Naive thymus-derived CD8-positive, alpha-beta T cell (primary cell): Measurements from ENCODE around the gene PDGFB. TPM values are rescaled to one million over a fixed set of nuclear protein-coding genes. Genes with fewer than 3 reads are reported as not detected.

ENCODE experiments used
- ATAC-seq, 2 donors: fragments of 150-1000 bp; cut with Tn5 transposase in 1 of 2; sonication (Bioruptor Pico), chemical (Tn5 transposase) in 1 of 2; 1 replicate in 1 of 2; 2 replicates in 1 of 2; pipeline ENCODE4 v1.10.0; 2021; ENCODE audit warnings: mild to moderate bottlenecking in 2 of 2, moderate library complexity in 2 of 2
- POLR2A ChIA-PET: fragments of 350-600 bp; sonication (Branson Sonifier 250); formaldehyde crosslinking; loops from one replicate; lab custom pipeline; 2021; ENCODE audit warnings: antibody characterized with exemption; lab: Charles Lee
- DNase-seq, 10 donors: peaks; one replicate each; pipeline versions ENCODE4 v3.0.0 to v3.0.0-alpha.2; 2020 to 2022
- H3K27ac Mint-ChIP-seq, 10 donors: one replicate each; pipeline ENCODE4 v1.8.0; 2020 to 2022; ENCODE audit warnings: mild to moderate bottlenecking in 10 of 10, mixed read lengths in 10 of 10, moderate library complexity in 4 of 10, inconsistent platforms in 1 of 10
- H3K27me3 Mint-ChIP-seq, 5 donors: one replicate each; pipeline ENCODE4 v1.8.0; 2021 to 2022; ENCODE audit warnings: mixed read lengths in 5 of 5
- H3K36me3 Mint-ChIP-seq, 3 donors: one replicate each; pipeline ENCODE4 v1.8.0; 2020 to 2022; ENCODE audit warnings: mixed read lengths in 3 of 3, mild to moderate bottlenecking in 2 of 3, inconsistent platforms in 1 of 3
- H3K4me1 Mint-ChIP-seq, 4 donors: one replicate each; pipeline ENCODE4 v1.8.0; 2021 to 2022; ENCODE audit warnings: mixed read lengths in 4 of 4
- H3K4me3 Mint-ChIP-seq, 10 donors: one replicate each; pipeline ENCODE4 v1.8.0; 2020 to 2022; ENCODE audit warnings: mild to moderate bottlenecking in 10 of 10, mixed read lengths in 10 of 10, moderate library complexity in 6 of 10, inconsistent platforms in 1 of 10
- H3K9me3 Mint-ChIP-seq, 9 donors: one replicate each; pipeline ENCODE4 v1.8.0; 2020 to 2022; ENCODE audit warnings: mixed read lengths in 9 of 9, mild to moderate bottlenecking in 3 of 9, inconsistent platforms in 1 of 9, moderate library complexity in 1 of 9
- polyA plus RNA-seq, 3 donors: library from polyadenylated mRNA; unstranded; fragments of 300-500 nt; fragmentation: Illumina TruSeq; gene quantifications; one replicate each; pipeline ENCODE4 v1.2.3, GENCODE V29; 2021
- total RNA-seq, 8 experiments: library from RNA in 2 of 8; stranded (reverse) in 2 of 8; gene quantifications; one replicate each; pipeline ENCODE4 v1.2.3 and lab custom pipeline; 2021 to 2026

The PDGFB gene
- total and polyA plus RNA-seq, 5 experiments from 2014 or later, result 1.0 to 10.1 (median 3.9) TPM

GRCh38 chr22:39257901-39258475, 13.2 kb upstream of the PDGFB start:
- Mint-ChIP-seq H3K4me3 (no peak overlapping the region), H3K4me1 (peaks cover 11 to 16% (median 14%) of the 10 kb centered on the region in 4 donors), H3K27me3 (peaks cover 0 to 22% (median 15%) of the 10 kb centered on the region in 5 donors), H3K36me3 (no peaks in the 10 kb centered on the region), H3K27ac (no peak overlapping the region), H3K9me3 (peaks cover 0 to 20% (median 5%) of the 10 kb centered on the region in 9 donors)
- ATAC-seq, result no peak
- no peak for DNase-seq
- POLR2A ChIA-PET, result no interaction called here

DNA sequence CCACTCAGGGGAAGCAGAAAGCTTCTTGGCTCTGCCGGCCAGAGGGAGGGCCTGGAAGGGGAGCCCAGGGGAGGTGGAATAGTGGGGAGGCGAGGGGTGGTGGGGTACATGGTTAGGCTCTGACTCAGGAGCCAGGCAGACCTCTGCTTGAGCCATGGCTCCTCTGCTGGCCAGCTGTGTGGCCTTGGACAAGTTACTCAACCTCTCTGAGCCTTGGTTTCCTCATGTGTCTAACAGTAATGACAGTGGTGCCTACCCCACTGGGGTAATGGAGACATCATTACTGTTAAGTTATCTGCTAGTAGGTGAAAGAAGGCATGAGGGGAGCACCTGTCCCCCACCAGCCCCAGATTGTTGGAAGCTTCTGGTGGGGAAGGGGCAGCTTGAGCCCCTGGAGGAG, 12.2 kb upstream of the PDGFB start:
- Mint-ChIP-seq H3K27me3 (peaks cover 5 to 32% (median 17%) of the 10 kb centered on the region in 5 donors), H3K9me3 (peaks cover 0 to 16% (median 5%) of the 10 kb centered on the region in 9 donors), H3K4me3 (no peak overlapping the region), H3K36me3 (no peaks in the 10 kb centered on the region), H3K4me1 (peaks cover 12 to 23% (median 19%) of the 10 kb centered on the region in 4 donors), H3K27ac (no peak overlapping the region)
- ATAC-seq, result no peak
- DNase-seq, result no peak
- POLR2A ChIA-PET, result interaction anchor here (0.6 kb wide), 1 partner anchor 214 kb away, joined by 4 read pairs; no protein-coding TSS in a partner anchor

- H3K27me3 Mint-ChIP-seq, result peaks cover 10 to 37% (median 17%) of the 10 kb centered on the region in 5 donors
- DNase-seq, result no peak
- no peak for ATAC-seq
- peaks cover 12 to 23% (median 19%) of the 10 kb centered on the region in 4 donors for H3K4me1 Mint-ChIP-seq
- peaks cover 0 to 8% (median 0%) of the 10 kb centered on the region in 9 donors for H3K9me3 Mint-ChIP-seq
- peak overlapping the region in 2 of 10 donors; percentile 35 to 82 for H3K27ac Mint-ChIP-seq
- POLR2A ChIA-PET, result no interaction called here
- no peak overlapping the region for H3K4me3 Mint-ChIP-seq
- H3K36me3 Mint-ChIP-seq, result no peaks in the 10 kb centered on the region
Measured at GRCh38 chr22:39256186-39256552, 11.4 kb upstream of the PDGFB start.

DNA sequence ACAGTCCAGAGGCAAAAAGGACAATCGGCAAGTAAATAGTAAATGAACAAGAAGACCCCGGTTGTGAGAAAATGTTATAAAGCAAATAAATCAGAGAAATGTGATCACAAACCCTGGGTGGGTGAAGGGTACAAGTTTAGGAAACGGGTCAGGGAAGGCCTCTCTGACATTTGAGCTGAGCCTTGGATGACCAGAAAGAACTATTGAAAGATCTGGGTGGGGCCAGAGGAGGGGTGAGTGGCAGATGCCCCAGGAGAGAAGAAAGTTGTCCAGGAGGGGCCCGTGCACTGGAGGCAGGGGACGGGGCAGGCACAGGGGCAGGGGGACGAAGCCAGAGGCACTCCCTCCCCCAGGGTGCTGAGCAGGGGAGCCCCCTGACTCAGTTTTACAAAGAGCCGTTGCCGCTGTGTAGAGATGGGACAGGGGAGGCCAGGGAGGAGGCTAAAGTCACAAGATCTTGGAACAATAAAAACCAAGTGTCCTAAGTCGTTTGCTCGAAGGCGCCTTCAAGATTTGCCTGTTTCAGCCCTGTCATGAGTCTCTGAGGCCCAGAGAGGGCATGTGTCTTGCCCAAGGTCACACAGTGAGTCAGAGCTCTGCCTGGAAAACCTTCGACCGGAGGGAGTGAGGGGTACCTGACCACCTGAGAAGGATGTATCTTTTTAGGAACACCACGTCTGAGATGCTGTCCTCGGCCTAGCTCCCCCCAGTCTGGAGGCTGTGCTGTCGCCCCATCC, 10.8 kb upstream of the PDGFB start:
- peaks cover 10 to 39% (median 17%) of the 10 kb centered on the region in 5 donors for H3K27me3 Mint-ChIP-seq
- DNase-seq (no peak), ATAC-seq (no peak)
- POLR2A ChIA-PET, result interaction anchor here (1.0 to 2.7 kb wide), 2 partner anchors 13 to 64 kb away, joined by 3 to 12 read pairs; partner anchors contain the start of gene RPL3
- H3K36me3 Mint-ChIP-seq, result no peaks in the 10 kb centered on the region
- H3K27ac Mint-ChIP-seq, result peak overlapping the region in 5 of 10 donors; percentile 2 to 82 (median 48)
- H3K4me3 Mint-ChIP-seq, result no peak overlapping the region
- peaks cover 0 to 2% (median 0%) of the 10 kb centered on the region in 9 donors for H3K9me3 Mint-ChIP-seq
- peaks cover 14 to 23% (median 19%) of the 10 kb centered on the region in 4 donors for H3K4me1 Mint-ChIP-seq

DNA sequence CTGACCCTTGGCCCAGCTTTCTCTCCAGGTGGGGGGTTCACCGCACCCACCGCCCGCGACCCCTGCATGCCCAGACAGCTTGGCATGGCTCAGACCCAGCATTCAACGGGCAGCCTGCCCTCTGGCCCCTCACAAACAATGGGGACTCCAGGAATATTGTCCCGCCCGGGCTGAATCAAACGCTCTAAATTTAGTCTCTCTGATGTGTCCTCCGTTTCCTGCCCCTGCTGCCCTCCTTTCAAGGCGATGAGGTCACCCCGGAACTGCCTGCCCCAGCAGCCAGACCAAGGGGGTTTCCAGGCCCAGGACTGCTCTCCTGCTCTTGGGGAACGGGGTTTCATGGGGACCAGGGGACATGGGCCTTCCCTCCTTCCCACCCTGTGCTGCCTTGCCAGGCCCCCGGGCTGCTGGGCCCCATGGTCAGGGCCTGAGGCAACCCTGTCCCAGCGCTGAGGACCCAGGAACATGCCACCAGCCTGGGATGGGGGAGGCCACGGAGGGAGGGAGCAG, 10.1 kb upstream of the PDGFB start:
- Mint-ChIP-seq H3K27ac (peak overlapping the region in 6 of 10 donors; percentile 65 to 82 (median 69)), H3K4me3 (peak overlapping the region in 6 of 10 donors; percentile 29 to 68 (median 61)), H3K9me3 (peaks cover 0 to 2% (median 0%) of the 10 kb centered on the region in 9 donors), H3K36me3 (no peaks in the 10 kb centered on the region), H3K27me3 (peaks cover 10 to 46% (median 17%) of the 10 kb centered on the region in 5 donors), H3K4me1 (peaks cover 14 to 23% (median 19%) of the 10 kb centered on the region in 4 donors)
- POLR2A ChIA-PET, result interaction anchor here (1.0 to 2.7 kb wide), 2 partner anchors 12 to 64 kb away, joined by 3 to 12 read pairs; partner anchors contain the start of gene RPL3
- peak in 3 of 10 donors; percentile 30 to 69 (median 44) for DNase-seq
- ATAC-seq, result peak; percentile 80 to 87

DNA sequence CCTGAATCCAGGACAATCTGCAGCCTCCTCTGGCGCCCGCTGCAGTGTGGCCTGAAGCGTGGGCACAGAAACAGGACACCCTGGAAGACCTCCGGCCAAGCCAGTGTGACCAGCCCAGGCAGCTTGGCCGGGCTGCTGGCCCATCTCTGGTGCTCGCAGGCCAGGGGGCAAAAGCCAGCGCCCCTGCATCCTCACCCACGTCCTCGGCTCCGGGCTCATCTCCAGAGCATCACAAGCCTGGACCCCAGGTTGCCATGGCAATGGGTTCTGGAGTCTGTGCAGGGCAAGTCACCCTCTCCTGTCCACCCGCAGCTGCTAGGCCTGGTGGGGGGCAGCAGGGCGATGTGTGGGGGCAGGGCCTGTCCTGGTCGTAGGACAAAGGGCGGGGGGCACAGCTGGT, 9.3 kb upstream of the PDGFB start:
- Mint-ChIP-seq H3K4me3 (no peak overlapping the region), H3K27me3 (peaks cover 12 to 52% (median 19%) of the 10 kb centered on the region in 5 donors), H3K9me3 (peaks cover 0 to 2% (median 0%) of the 10 kb centered on the region in 9 donors), H3K36me3 (peaks cover 0 to 3% (median 0%) of the 10 kb centered on the region in 3 donors), H3K4me1 (peaks cover 18 to 29% (median 19%) of the 10 kb centered on the region in 4 donors), H3K27ac (no peak overlapping the region)
- no peak for DNase-seq
- ATAC-seq, result no peak
- POLR2A ChIA-PET, result interaction anchor here (0.5 to 2.7 kb wide), 3 partner anchors 9 to 66 kb away, joined by 3 to 12 read pairs (median 9); partner anchors contain the start of gene PDGFB

- H3K27ac Mint-ChIP-seq, result peak overlapping the region in 1 of 10 donors; percentile 53
- H3K4me1 Mint-ChIP-seq, result peaks cover 19 to 29% (median 19%) of the 10 kb centered on the region in 4 donors
- peak overlapping the region in 1 of 10 donors; percentile 6 for H3K4me3 Mint-ChIP-seq
- DNase-seq (no peak), ATAC-seq (peak; percentile 29 to 67)
- peaks cover 0 to 3% (median 0%) of the 10 kb centered on the region in 3 donors for H3K36me3 Mint-ChIP-seq
- POLR2A ChIA-PET, result interaction anchor here (0.5 to 2.7 kb wide), 6 partner anchors 9 to 83 kb away, joined by 3 to 12 read pairs (median 4); partner anchors contain the start of gene PDGFB
- H3K9me3 Mint-ChIP-seq, result no peaks in the 10 kb centered on the region
- peaks cover 12 to 57% (median 19%) of the 10 kb centered on the region in 5 donors for H3K27me3 Mint-ChIP-seq
Measured at GRCh38 chr22:39253435-39254070, 8.8 kb upstream of the PDGFB start.

DNA sequence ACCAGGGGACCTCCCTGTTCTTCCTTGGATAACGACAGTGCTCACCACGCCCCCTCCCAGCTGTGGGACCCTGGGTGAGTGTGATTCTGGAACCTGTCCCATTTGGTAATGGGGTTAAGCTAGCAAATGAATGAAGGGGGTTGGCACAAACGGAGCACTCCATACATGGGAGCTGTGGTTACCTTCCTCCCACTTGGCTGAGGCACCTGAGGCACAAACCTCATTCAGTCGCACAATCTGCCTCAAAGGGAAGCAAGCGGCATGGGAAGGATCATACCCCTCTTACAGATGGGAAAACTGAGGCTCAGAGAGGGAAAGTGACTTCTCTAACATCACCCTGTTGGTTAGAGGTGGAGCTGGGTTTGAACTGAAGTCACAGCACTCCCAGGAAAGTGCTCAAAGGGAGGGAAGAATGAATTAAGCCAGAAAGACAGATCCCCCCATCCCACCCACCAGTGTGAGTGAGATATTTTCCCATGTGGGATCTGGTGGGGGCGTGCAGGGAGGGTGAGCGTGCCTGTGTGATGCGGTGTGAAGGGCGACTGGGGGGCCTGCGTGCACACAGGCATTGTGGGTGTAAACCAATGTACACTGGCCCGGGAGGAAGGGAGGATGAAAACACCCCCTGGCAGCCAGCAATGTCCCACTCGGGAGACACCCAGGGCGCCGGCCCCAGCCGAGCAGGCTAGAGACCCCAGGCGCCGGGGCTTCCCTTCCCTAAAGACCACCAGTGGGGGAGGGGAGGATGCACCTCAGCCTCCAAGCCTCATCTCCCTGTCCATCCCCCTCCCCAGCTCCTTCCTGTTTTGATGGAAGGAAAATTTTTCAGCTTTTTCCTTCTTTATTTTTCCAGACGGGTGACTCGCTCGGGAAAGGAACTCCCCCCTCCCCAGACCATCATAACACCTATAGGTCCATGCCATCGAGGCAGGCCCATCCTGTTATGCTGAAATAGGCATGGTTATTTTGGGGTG, 8.0 kb upstream of the PDGFB start:
- Mint-ChIP-seq H3K27ac (peak overlapping the region in 4 of 10 donors; percentile 29 to 60 (median 45)), H3K36me3 (peaks cover 0 to 6% (median 0%) of the 10 kb centered on the region in 3 donors), H3K4me1 (peaks cover 19 to 29% (median 20%) of the 10 kb centered on the region in 4 donors), H3K9me3 (no peaks in the 10 kb centered on the region), H3K4me3 (peak overlapping the region in 5 of 10 donors; percentile 6 to 55 (median 18)), H3K27me3 (peaks cover 12 to 65% (median 19%) of the 10 kb centered on the region in 5 donors)
- ATAC-seq, result no peak
- no peak for DNase-seq
- POLR2A ChIA-PET, result interaction anchor here (0.8 to 2.7 kb wide), 5 partner anchors 8 to 82 kb away, joined by 3 to 12 read pairs (median 6); partner anchors contain the start of gene PDGFB

GRCh38 chr22:39251762-39252460, 7.1 kb upstream of the PDGFB start:
- Mint-ChIP-seq H3K9me3 (no peaks in the 10 kb centered on the region), H3K36me3 (peaks cover 0 to 11% (median 0%) of the 10 kb centered on the region in 3 donors), H3K4me1 (peaks cover 19 to 29% (median 20%) of the 10 kb centered on the region in 4 donors), H3K27me3 (peaks cover 12 to 69% (median 19%) of the 10 kb centered on the region in 5 donors), H3K27ac (no peak overlapping the region), H3K4me3 (no peak overlapping the region)
- POLR2A ChIA-PET, result interaction anchor here (1.4 kb wide), 2 partner anchors 78 to 81 kb away, joined by 3 to 6 read pairs; no protein-coding TSS in a partner anchor
- DNase-seq, result no peak
- no peak for ATAC-seq

GRCh38 chr22:39250838-39251237, 6.1 kb upstream of the PDGFB start:
- H3K4me1 Mint-ChIP-seq, result peaks cover 20 to 32% (median 23%) of the 10 kb centered on the region in 4 donors
- no peak overlapping the region for H3K27ac Mint-ChIP-seq
- no peaks in the 10 kb centered on the region for H3K9me3 Mint-ChIP-seq
- H3K36me3 Mint-ChIP-seq, result peaks cover 0 to 15% (median 0%) of the 10 kb centered on the region in 3 donors
- H3K27me3 Mint-ChIP-seq, result peaks cover 9 to 73% (median 23%) of the 10 kb centered on the region in 5 donors
- DNase-seq (no peak), ATAC-seq (no peak)
- no peak overlapping the region for H3K4me3 Mint-ChIP-seq
- POLR2A ChIA-PET, result no interaction called here
